ENCODE results near the gene CELA3A.
"Not testable (repeated sequence)": the region's sequence is repeated elsewhere in the genome, so short reads cannot be mapped to it uniquely, and the experiment has no call there.

DNA sequence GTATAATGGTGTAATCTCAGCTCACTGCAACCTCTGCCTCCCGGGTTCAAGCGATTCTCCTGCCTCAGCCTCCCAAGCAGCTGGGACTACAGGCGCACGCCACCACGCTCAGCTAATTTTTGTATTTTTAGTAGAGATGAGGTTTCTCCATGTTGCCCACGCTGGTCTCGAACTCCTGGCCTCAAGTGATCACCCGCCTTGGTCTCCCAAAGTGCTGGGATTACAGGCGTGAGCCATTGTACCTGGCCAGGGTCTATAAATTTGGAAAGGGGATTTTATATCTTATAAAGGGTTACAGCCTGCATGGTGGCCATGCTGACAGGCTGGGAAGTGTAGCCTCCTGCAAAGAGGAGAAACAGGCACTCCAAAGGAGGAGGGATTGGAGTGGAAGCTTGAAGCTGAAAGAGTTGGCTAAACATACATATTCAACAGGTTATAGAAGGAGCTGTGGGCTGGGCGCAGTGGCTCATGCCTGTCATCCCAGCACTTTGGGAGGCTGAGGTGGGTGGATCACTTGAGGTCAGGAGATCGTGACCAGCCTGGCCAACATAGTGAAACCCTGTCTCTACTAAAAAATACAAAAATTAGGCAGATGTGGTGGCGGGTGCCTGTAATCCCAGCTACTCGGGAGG, 13.2 kb downstream of the CELA3A start:
- TF ChIP-seq, protein P1, sequence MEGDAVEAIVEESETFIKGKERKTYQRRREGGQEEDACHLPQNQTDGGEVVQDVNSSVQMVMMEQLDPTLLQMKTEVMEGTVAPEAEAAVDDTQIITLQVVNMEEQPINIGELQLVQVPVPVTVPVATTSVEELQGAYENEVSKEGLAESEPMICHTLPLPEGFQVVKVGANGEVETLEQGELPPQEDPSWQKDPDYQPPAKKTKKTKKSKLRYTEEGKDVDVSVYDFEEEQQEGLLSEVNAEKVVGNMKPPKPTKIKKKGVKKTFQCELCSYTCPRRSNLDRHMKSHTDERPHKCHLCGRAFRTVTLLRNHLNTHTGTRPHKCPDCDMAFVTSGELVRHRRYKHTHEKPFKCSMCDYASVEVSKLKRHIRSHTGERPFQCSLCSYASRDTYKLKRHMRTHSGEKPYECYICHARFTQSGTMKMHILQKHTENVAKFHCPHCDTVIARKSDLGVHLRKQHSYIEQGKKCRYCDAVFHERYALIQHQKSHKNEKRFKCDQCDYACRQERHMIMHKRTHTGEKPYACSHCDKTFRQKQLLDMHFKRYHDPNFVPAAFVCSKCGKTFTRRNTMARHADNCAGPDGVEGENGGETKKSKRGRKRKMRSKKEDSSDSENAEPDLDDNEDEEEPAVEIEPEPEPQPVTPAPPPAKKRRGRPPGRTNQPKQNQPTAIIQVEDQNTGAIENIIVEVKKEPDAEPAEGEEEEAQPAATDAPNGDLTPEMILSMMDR (IDR thresholded peaks at IDR 0.05), result not testable (repeated sequence)
- TF ChIP-seq ZFX (IDR thresholded peaks at IDR 0.05; ENCODE audit: borderline replicate concordance), result not testable (repeated sequence)

Measured in 22Rv1 (cell line).